AG10803 (cell line): Measurements from ENCODE around the gene MAGEA3.
"Not testable (repeated sequence)": the region's sequence is repeated elsewhere in the genome, so short reads cannot be mapped to it uniquely, and the experiment has no call there.

Experiments
- DNase-seq: peaks from one replicate; pipeline ENCODE4 v3.0.0; 2010; ENCODE audit warnings: low read depth
- H3K4me3 ChIP-seq: 2 replicates; pipeline ENCODE4 v1.5.1; 2011; ENCODE audit warnings: mild to moderate bottlenecking, low read length, control low read depth
- CTCF ChIP-seq: conservative IDR thresholded peaks from 2 replicates; pipeline ENCODE4 v1.5.1; 2011; ENCODE audit warnings: mild to moderate bottlenecking, low read length, control low read depth, inconsistent platforms

MAGEA3 gene

GRCh38 chrX:152674135-152674534 is 24.5 kb upstream of the MAGEA3 start:
- no peak for DNase-seq
- no peak overlapping the region for H3K4me3 ChIP-seq
- TF ChIP-seq CTCF, result no peak

GRCh38 chrX:152674652-152675051 is 23.9 kb upstream of the MAGEA3 start:
- H3K4me3 ChIP-seq, DNase-seq: not testable (repeated sequence)

- DNase-seq, H3K4me3 ChIP-seq: not testable (repeated sequence)
Measured at GRCh38 chrX:152681012-152681411, 17.6 kb upstream of the MAGEA3 start.

- not testable (repeated sequence) for DNase-seq, H3K4me3 ChIP-seq
Measured at GRCh38 chrX:152700390-152700789, 1.8 kb downstream of the MAGEA3 start.

- H3K4me3 ChIP-seq, DNase-seq: not testable (repeated sequence)
Measured at GRCh38 chrX:152706500-152706899, 7.9 kb downstream of the MAGEA3 start.

- not testable (repeated sequence) for H3K4me3 ChIP-seq, DNase-seq
Measured at GRCh38 chrX:152709173-152709572, 10.6 kb downstream of the MAGEA3 start, which contains the start of gene CSAG2. CSAG2 (minus strand) TSS chrX:152709273; CDS start chrX:152709112, 161 bp downstream.

- not testable (repeated sequence) for DNase-seq, H3K4me3 ChIP-seq
Measured at GRCh38 chrX:152713195-152713594, 14.6 kb downstream of the MAGEA3 start.

GRCh38 chrX:152713815-152714787 is 15.5 kb downstream of the MAGEA3 start, which contains the start of gene MAGEA2B:
MAGEA2B (plus strand) TSS chrX:152714628; CDS start chrX:152717107, 2,479 bp downstream.
- DNase-seq, H3K4me3 ChIP-seq: not testable (repeated sequence)

- TF ChIP-seq CTCF, result no peak
Measured at GRCh38 chrX:152725409-152725808, 26.8 kb downstream of the MAGEA3 start.

GRCh38 chrX:152733261-152733975 is 34.8 kb downstream of the MAGEA3 start, which contains the start of the genes CSAG1 and MAGEA12:
CSAG1 (minus strand) TSS chrX:152733721; CDS start chrX:152732460, 1,261 bp downstream.
MAGEA12 (plus strand) TSS chrX:152733757; CDS start chrX:152736162, 2,405 bp downstream.
- DNase-seq, result no peak
- no peak for TF ChIP-seq CTCF
- H3K4me3 ChIP-seq, result no peak within 1 kb of the TSS

More at GRCh38 chrX:152725409-152725808, 26.8 kb downstream of the MAGEA3 start:
- no peak for DNase-seq
- no peak overlapping the region for H3K4me3 ChIP-seq

- not testable (repeated sequence) for H3K4me3 ChIP-seq, DNase-seq
Measured at GRCh38 chrX:152734143-152734858, 35.7 kb downstream of the MAGEA3 start.
